HepG2 (cell line): ENCODE measurements around the gene RIPOR1. TPM values are rescaled to one million over a fixed set of nuclear protein-coding genes. Genes with fewer than 3 reads are reported as not detected.

Experiments used
- ATAC-seq: fragments of 200-7000 bp; cut with Tn5 transposase; 3 replicates; pipeline ENCODE4 v1.9.1; 2020; ENCODE audit warnings: mild to moderate bottlenecking, moderate library complexity
- BruUV-seq: library from RNA; stranded (reverse); fragments of 400-500 nt; replicated peaks from 2 replicates; lab custom pipeline; 2021; lab: Mats Ljungman, UMichigan
- CTCF ChIA-PET: fragments of 300-600 bp; formaldehyde crosslinking; extraction: SDS; loops from one replicate; lab custom pipeline; 2021; ENCODE audit warnings: low total read pairs, inconsistent platforms, low intra/inter-chr PET ratio; lab: Yijun Ruan, JAX
- POLR2A ChIA-PET: fragments of 350-600 bp; sonication (Branson Sonifier 250); formaldehyde crosslinking; loops from one replicate; lab custom pipeline; 2020; ENCODE audit warnings: antibody characterized with exemption, inconsistent platforms; lab: Yijun Ruan, JAX
- DNase-seq: peaks from one replicate; pipeline ENCODE4 v3.0.0-alpha.2; 2015; ENCODE audit warnings: low spot score
- FAIRE-seq: peaks from 3 replicates; lab custom pipeline; 2011; peaks lifted over from hg19 to GRCh38; lab: Jason Lieb, UNC
- H2AFZ ChIP-seq: one replicate; pipeline ENCODE4 v1.6.1; 2011; ENCODE audit warnings: low read length, inconsistent platforms
- H3K27ac ChIP-seq: fragments of 300-600 bp; 3 replicates; pipeline ENCODE4 v1.8.0; 2011; ENCODE audit warnings: mixed run types, mild to moderate bottlenecking, mixed read lengths, low read length, inconsistent platforms; ENCODE audit not compliant: insufficient read depth; ENCODE audit errors: extremely low read length
- H3K27me3 ChIP-seq, 2 experiments: fragments of 200-600 bp in 1 of 2; 2 replicates in 1 of 2; 3 replicates in 1 of 2; pipeline versions ENCODE4 v1.6.0 to v1.8.0; 2011; ENCODE audit warnings: low read length in 2 of 2, mild to moderate bottlenecking in 2 of 2, moderate library complexity in 2 of 2, inconsistent platforms in 1 of 2; ENCODE audit not compliant: insufficient read depth in 2 of 2, control insufficient read depth in 1 of 2
- H3K36me3 ChIP-seq, 2 experiments: fragments of 200-600 bp in 1 of 2; replicated peaks in 1 of 2; 2 replicates in 1 of 2; 3 replicates in 1 of 2; pipeline versions ENCODE4 v1.5.1 to v1.8.0; 2011; ENCODE audit warnings: low read length in 2 of 2, inconsistent platforms in 1 of 2; ENCODE audit not compliant: insufficient read depth in 2 of 2, control insufficient read depth in 1 of 2
- H3K4me1 ChIP-seq: 2 replicates; pipeline ENCODE4 v1.5.1; 2012; ENCODE audit warnings: low read length, inconsistent platforms; ENCODE audit not compliant: insufficient read depth
- H3K4me2 ChIP-seq: 2 replicates; pipeline ENCODE4 v1.6.0; 2011; ENCODE audit warnings: low read depth, low read length, inconsistent platforms
- H3K4me3 ChIP-seq, 3 experiments: fragments of 200-600 bp in 1 of 3; sonication (generic), shearing (Covaris generic) in 1 of 3; replicated peaks in 1 of 3; 2 replicates each; pipeline ENCODE4 v1.5.1; 2011 to 2016; ENCODE audit warnings: low read length in 3 of 3, inconsistent platforms in 2 of 3, low read depth in 2 of 3, mild to moderate bottlenecking in 2 of 3, control low read depth in 1 of 3, mixed read lengths in 1 of 3; ENCODE audit not compliant: insufficient read depth in 1 of 3
- H3K79me2 ChIP-seq: one replicate; pipeline ENCODE4 v1.6.1; 2011; ENCODE audit warnings: low read length, inconsistent platforms; ENCODE audit not compliant: insufficient read depth
- H3K9ac ChIP-seq: 2 replicates; pipeline ENCODE4 v1.6.0; 2011; ENCODE audit warnings: mild to moderate bottlenecking, low read depth, low read length, inconsistent platforms; ENCODE audit not compliant: insufficient read depth
- H3K9me3 ChIP-seq: 2 replicates; pipeline ENCODE4 v1.5.1; 2012; ENCODE audit warnings: mild to moderate bottlenecking, low read length
- H4K20me1 ChIP-seq: 2 replicates; pipeline ENCODE4 v1.6.0; 2011; ENCODE audit warnings: inconsistent platforms, mild to moderate bottlenecking, low read length, moderate library complexity; ENCODE audit not compliant: insufficient read depth
- AGO2 ChIP-seq: fragments of 200-400 bp; formaldehyde crosslinking; optimal IDR thresholded peaks from 2 replicates; pipeline ENCODE3; 2017; ENCODE audit warnings: mild to moderate bottlenecking, low read depth, low read length, moderate library complexity
- MAF1 ChIP-seq: sonication (generic); formaldehyde crosslinking; IDR thresholded peaks from 2 replicates; pipeline ENCODE4 v1.5.0; 2020; ENCODE audit warnings: missing genetic modification reagents, borderline replicate concordance
- MNT ChIP-seq: fragments of 450-650 bp; IDR thresholded peaks from 2 replicates; pipeline ENCODE4 v1.6.1; 2016
- ZBTB20 ChIP-seq: sonication (generic); formaldehyde crosslinking; IDR thresholded peaks from 2 replicates; pipeline ENCODE4 v1.8.1; 2023; ENCODE audit warnings: missing genetic modification reagents, low read depth, mild to moderate bottlenecking, borderline replicate concordance
- ZNF337 ChIP-seq: sonication (generic); formaldehyde crosslinking; IDR thresholded peaks from 2 replicates; pipeline ENCODE4 v1.5.1; 2020; ENCODE audit warnings: missing genetic modification reagents, low read depth, mild to moderate bottlenecking, borderline replicate concordance
- WGBS: methylation state at CpG from one replicate; pipeline ENCODE4 v1.1.6; 2017; ENCODE audit warnings: low lambda C conversion rate; 5-methylcytosine and 5-hydroxymethylcytosine counted together
- in situ Hi-C: cut with HindIII; loops from 2 replicates; pipeline ENCODE4 v1.10.0; 2017; ENCODE audit warnings: low pct_unique_long_range_greater_than_20kb; ENCODE audit not compliant: extremely low pct_ligation_motif_present
- intact Hi-C: fragments of 100-400 bp; cut with micrococcal nuclease; formaldehyde crosslinking; loops from one replicate; pipeline ENCODE4 v1.10.0; 2022; ENCODE audit not compliant: unreplicated experiment
- polyA plus RNA-seq, 8 experiments: library from polyadenylated mRNA; depleted of rRNA in 3 of 8; stranded (reverse) in 7 of 8; unstranded in 1 of 8; fragments of >200 nt; fragmentation: Illumina TruSeq in 4 of 8; extraction: Trizol in 4 of 8; gene quantifications; 2 replicates each; pipeline versions ENCODE4 v1.2.1 to v1.2.3, GENCODE V29; 2011 to 2016; ENCODE audit warnings: low read depth in 4 of 8, missing spikeins in 1 of 8, mixed read lengths in 1 of 8; ENCODE audit not compliant: insufficient read depth in 1 of 8
- total RNA-seq, 5 experiments: library from RNA; depleted of rRNA; stranded (reverse); fragments of >200 nt; fragmentation: Illumina TruSeq; extraction: Trizol; gene quantifications; 2 replicates each; pipeline ENCODE4 v1.2.3, GENCODE V29; 2016; ENCODE audit warnings: low read depth in 1 of 5

RIPOR1 gene
- total and polyA plus RNA-seq, 2 of the 13 experiments (the other 11 are each of a cell fraction or from before 2014, with no cell fraction given), result 4.6 to 8.1 TPM

- no peaks in the 10 kb centered on the region for H3K27me3 ChIP-seq
- FAIRE-seq, result no peak
- peaks cover 4% of the 10 kb centered on the region; the same call in 1 of the 2 replicates for H3K4me1 ChIP-seq
- no peak for ATAC-seq
- CTCF ChIA-PET, result interaction anchor here (0.6 to 3.5 kb wide), 2 partner anchors 24 kb away, joined by 3 to 22 read pairs; no protein-coding TSS in a partner anchor
- H4K20me1 ChIP-seq, result no peaks in the 10 kb centered on the region; the same call in 1 of the 2 replicates
- H2AFZ ChIP-seq, result no peak overlapping the region
- intact Hi-C loops (no loop called here), in situ Hi-C loops (loop anchor here (5.0 kb wide), 1 partner anchor 102 kb away; the partner anchor contains the start of gene CARMIL2)
- WGBS, result 89% methylated on average over 13 of the region's 15 CpGs
- TF ChIP-seq AGO2 (peak; percentile 49), ZNF337 (CRISPR knock-in tag) (no peak), MNT (no peak), ZBTB20 (no peak), MAF1 (CRISPR knock-in tag) (no peak)
- H3K9me3 ChIP-seq, result no peaks in the 10 kb centered on the region
- H3K4me3 ChIP-seq, result no peak overlapping the region
- no peaks in the 10 kb centered on the region for H3K79me2 ChIP-seq
- H3K4me2 ChIP-seq, result no peak overlapping the region
- POLR2A ChIA-PET, result interaction anchor here (0.9 kb wide), 1 partner anchor 9 kb away, joined by 3 read pairs; no protein-coding TSS in a partner anchor
- no peak for DNase-seq
- H3K36me3 ChIP-seq, result peaks cover 13 to 20% of the 10 kb centered on the region in 2 experiments; a peak in 4 of 5 replicates
- no peak overlapping the region for H3K27ac ChIP-seq
- no peak overlapping the region for H3K9ac ChIP-seq
- BruUV-seq, result no TSS peak
Measured at GRCh38 chr16:67544844-67545664, 16.4 kb downstream of the RIPOR1 start.
